GM19043 (cell line): ENCODE data around the gene AIFM1.

Experiments
- ATAC-seq: cut with Tn5 transposase; IDR thresholded peaks from one replicate; pipeline ENCODE4 v1.9.1; 2021; ENCODE audit warnings: low read depth; ENCODE audit not compliant: unreplicated experiment

AIFM1 gene

DNA sequence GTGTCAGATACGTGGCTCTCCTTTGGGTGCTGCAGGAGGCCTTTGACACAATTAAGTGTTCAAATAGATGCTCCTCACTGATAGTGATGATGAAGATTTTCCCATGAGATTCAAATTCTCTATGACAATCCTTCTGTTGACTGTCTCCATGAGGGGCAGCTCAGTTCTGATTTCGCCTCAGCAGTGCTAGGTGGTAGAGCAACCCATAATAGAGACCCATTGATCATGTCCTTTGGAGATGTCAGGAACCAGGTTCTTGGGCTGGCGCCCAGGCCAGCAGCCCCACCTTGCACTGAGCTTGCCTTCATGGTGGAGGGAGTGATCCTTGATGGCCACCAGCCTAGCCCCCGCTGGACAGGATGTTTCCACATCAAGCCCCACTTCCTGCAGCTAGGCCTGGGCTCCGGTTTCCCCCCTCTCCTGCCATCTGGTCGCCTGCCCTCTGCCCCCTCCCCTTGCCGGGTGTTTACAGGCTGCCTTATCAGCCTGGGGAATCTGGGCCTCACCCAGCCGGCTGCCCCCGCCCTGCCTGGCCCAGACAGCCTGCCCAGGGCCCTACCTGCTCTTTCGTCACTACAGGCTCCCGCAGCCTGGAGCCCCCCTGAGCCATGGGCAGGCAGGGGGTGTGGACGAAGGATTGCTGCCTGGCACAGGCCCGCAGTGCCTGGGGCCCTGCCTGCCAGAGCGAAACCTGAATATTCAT, 68.0 kb downstream of the AIFM1 start:
- no peak for ATAC-seq

DNA sequence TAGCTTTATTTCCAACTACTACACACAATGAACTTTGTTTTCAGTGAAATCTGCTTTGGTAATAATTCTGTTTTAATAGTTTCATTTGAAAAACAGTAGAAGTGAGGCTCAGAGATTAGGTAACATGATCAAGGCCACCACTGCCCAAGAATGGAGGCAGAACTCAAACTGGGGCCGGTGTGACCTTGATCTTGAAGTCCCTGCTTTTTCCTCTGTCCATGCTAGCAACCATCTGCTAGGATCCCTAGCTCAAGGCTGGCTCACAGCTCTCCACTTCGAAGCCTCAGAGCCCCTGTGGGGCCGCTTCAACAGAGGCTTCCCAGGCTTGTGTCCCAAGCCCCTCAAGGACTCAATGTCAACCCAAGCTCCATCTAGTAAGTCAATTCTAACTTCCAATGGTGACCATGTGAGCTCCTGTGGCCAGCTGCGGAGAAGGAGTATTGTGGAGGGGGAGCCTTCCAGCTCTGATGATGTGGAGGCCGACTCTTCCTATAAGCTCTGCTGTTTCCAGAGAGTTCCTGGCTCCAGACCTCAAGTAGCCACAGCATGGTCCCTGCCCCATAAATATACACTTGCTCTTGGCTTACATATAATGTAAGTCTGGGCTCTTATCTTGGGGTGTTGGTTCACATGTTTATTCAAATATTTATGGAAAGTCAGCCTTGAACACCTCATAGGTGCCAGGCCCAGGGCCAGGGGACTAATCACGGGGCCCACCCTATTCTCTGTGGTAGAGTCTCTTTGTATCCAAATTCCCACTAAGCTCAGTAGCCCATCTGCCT, 70.2 kb downstream of the AIFM1 start:
- ATAC-seq, result no peak

DNA sequence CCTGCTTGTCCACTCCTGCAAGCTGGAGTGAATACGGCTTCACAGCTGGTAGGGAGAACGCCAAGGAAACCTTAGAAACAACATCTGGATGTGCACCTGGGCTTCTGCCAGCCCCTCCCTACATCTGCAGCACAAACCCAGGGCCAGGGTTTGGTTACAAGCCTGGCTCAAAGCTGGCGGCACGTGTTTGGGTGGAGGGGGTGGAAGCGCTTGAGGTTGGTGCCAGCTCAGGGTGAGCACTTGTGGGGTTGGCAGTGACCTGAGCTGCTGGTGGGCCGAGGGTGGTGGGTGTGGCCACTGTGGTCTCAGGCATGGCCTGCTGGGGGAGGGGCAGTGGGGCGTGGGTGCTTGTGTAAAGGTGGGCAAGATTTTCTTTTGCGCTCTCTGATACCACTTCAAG, 70.9 kb downstream of the AIFM1 start:
- ATAC-seq, result no peak

DNA sequence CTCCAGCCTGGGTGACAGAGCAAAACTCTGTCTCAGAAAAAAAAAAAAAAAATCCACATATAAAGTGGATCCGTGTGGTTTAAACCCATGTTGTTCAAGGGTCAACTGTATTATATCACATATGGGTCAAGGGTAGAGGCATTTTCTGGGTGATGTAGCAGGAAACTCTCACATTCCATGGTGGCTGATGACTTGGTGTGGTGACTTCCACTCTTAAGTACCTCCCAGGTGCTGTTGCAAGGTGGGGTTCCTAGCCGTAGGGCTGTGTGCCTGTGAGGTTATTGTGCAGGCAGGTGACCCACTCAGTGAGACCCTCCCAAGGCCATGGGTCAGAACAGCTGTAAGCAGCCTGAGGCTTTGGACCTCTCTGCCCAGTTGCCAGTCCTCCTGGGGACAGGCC, 72.4 kb downstream of the AIFM1 start:
- ATAC-seq, result no peak

DNA sequence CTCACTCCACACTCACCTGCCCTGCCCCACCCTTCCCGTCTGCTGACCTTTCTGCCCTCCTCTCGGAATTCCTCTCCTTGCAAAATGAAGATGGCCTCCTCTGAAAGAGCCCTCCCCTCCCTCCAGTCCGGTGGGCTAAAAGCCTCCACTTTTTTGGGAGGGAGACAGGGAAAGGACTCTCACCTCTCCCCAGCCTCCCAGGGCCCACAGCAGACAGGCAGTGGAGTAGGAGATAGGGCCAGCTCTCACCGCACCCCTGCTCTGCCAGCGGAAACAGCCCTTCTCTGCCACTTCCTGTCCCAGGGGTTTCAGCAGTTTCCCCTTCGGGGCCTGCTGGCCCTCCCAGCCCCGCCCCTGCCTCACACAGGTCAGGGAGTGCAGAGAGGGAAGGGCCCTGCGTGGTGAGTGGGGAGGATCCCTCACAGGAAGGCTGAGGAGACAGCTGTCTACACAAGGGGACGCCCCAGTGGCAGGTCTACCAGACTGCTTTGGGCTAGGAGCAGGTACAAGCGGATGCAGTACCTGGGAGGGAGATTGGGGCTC, 73.6 kb downstream of the AIFM1 start:
- ATAC-seq, result peak; percentile 99

DNA sequence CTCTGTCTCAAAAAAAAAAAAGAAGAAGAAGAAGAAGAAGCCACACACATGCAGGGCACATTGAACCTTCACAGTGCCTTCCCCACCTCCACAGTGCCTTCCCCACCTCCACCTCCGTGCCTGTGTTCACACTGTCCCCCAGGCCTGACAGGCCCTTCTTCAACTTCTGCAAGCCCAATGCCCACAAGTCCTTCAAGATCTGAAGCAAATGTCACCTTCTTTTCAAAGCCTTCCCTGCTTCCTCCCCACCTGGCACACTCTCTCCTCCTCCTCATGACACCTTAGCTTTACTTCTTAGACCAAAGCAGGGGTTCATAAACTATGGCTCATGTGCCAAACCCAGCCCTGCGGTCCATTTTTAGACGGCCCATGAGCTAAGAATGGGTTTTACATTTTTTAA, 75.3 kb downstream of the AIFM1 start:
- no peak for ATAC-seq

DNA sequence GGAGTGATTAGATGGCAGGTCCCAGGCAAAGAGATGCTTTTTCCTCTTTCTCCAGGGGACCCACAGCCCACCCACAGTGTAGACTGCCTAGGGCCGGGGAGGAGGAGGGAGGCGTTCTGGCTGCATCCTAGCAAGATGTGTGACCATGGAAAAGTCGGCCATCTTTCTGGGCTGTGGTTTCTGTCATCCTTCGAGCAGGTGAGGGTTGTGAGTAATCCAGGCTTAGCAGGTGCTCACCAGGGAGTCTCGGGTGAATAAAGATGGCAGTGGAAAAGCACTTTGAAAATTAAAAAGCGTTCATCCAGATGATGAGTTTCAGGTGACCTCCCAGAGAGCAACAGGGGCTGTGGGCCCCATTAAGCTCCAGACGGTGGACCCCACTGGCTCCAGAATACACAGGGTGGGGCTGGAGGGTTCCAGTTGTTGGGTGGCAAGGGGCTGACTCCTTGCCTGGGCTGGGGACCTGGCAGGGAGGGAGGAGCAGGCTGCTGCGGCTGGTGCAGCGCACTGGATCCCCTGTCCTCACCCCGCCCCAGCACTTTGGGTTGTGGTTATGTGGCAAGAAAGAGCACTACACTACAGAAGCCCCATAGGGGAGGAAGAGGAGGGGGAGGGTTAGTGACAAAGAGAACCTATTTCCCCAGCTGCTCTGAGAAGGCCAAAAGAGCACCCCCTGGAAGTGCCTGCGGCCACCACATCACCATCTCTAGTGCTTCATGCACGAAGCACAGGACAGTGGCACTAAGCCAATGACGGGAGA, 79.0 kb downstream of the AIFM1 start:
- ATAC-seq, result peak; percentile 30

DNA sequence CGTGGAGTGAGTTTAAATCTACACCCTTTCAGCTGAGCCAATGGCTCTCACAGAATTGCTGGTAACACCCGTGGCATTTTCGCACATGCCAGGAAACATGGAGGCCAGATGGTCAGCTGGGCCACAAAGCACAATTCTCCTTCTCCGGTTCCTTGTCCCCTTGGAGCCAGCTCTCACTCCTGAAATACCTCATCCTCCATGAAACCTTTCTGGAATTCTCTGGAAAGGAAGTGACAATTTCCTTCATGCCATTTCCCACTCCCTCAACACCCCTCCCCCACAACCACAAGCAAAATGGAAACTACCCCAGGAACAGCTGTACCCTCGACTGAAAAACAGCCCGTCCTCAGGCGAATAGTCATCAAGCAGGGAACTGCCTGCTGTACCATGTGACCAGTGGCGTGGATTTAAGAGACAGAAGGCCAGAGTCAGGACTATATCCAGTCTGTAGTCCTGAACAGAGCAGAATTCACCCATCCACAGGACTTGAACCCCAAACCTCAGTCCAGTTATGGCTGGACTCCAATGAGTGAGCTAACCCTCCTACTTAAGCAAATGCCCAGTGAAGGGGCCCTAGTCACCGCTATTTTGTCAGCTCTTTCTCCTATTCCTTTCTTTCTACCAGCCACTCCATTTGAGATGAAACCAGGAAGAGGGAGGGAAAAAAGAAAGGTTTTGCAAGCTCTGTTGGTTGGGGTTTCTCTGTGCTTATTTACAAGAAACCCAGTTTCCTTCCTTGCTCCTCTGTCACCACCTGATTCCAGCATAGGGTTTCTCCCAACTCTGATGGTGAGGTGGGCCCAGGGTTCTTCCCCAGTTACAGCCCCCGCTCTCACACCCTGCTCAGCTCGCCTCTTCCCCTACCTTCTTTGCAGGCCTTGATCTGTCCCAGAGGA, 79.8 kb downstream of the AIFM1 start:
- ATAC-seq, result no peak

DNA sequence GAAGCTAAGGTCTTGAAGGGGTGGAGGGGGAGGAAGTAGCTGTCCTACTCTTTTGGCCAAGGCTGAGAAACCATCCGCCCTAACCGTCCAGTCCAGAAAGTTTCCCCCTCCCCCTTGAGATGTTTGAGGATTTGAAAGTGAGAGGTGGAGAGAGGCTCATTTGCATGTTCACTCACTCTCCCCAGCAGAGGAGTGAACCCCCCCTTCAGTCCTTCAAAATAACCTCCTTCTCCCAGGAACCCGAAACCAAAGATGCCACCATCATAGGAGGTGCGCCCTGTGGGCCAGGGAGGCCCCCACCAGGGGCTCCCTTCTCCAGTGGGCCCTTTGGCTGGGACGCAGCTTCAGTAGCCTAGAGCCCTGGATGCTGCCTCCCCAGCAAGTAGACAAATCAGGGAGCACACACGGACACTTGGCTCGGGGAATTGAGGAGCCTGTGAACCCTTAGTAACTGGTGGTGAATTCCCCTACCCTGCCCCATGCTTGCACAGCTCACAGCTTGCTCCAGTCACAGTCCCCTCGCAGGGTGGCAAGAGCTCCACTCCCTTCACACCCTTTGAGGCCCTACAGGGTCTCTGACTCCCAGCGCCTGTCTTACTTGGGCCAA, 80.9 kb downstream of the AIFM1 start:
- peak; percentile 37 for ATAC-seq

DNA sequence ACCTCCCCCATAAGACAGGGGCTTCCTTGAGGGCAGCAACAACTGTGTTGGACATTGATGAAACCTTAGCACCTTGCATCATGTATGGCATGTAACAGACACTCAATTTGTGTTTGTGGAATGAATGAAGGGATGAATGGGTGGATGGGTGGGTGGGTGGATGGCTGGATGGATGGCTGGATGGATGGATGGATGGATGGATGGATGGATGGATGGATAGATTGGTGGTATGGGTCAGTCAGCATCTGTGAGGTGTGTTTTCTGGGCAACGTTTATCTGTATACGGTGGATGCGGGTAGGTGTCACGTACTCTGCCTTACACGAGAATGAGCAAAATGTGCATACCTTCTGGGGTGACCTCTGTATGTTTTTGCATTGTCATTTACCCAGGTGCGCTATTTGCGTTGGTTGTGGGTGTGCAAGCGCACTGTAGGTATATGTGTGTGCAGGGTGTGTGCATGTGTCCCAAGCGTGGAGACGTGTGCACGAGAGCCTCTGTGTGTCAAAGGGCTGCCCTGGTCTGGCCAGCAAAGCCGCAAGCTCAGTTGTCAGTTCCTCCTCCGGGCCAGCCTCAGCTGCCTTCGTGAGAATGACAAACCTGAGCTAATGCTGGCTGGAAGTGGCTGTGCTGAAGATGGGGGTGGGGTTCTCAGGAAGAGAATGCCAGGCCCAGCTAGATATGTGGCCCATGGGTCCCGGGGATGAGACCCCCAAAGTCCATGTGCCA, 81.8 kb downstream of the AIFM1 start:
- peak; percentile 27 for ATAC-seq

DNA sequence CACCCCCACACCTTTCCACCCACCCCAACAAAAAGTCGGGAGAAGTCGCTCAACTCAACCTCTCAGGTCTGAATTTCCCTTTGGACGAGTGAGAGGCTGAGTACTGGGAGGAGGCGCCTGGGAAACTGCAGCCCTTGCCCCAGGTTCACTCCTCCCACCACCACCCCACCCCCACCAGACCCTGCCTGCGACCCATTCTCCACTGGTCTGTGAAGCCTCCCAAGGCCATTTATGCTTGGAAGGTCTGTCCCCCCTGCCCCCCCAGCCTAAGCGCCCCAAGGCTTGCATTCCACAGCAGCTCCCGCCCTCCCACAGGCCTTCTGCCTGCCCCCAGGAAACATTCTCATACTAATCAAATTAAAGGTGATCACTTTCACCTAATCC, 82.5 kb downstream of the AIFM1 start:
- no peak for ATAC-seq

DNA sequence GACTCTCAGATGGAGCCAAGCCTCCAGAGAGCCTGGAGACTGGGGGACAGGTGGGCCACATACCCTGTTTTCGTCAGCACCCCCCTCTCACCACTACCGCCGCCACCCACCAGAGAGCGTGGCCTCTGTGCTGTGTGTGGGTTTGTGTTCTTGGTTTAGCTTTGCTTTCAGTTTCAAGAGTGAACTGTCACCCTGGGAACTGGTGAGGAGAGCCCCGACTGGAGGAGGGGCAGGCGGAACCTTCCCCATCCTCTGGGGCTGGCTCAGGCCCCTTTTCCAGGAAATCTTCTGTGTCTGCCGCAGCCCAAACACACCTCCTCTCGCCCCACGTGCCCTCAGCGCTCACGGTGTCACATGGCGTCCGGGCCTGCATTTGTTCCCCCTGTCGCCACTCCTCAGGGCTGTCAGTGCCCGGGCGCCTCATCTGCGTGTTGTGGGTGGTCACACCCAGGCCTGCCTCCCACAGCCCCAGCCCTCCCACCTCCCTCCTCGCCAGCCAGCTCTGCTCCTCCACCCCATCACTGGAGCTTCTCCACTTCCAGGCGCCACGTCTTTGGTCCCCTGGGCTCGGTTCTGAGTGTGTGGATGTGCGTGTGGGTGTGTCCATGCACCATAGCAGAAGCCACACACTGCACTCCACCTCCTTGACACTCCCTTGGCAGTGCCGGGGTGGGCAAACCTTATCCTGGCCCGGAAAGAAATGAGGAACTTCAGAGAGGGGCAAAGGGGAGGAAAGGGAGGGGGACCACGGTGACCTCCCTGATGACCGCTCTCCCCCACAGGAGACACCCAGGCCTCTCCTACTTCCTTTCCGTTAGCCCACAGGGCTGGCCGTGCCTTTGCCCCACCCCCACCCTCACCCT, 83.2 kb downstream of the AIFM1 start:
- ATAC-seq, result peak; percentile 42

DNA sequence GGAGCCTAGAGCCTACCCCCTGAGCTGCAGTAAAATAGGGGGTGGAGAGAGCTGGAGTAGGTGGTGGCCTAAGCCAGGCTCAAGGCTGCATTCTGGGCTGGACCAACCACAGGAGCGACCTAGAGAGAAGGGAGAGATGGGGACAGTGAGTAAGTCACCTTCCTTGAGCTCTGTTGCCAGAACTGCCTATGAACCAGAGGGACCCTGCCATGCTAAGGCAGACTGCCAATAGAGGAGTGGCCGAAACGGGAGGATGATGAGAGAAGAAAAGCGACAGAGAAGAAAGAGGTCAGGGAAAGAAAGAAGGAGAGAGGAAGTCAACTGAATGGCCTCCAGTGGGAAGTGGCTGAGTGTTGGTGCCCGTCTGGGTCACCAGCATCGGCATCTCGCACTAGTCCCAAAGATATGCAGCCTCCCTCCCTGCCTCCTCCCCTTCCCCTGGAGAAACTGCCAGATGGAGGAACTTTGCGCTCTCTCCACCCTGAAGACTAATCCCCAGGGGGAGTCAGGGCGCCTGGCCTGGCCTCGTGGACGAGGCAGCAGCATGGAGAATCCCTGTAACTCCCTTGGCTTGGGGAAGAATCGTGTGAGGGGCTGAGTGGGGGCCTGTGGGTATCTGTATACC, 84.1 kb downstream of the AIFM1 start:
- ATAC-seq, result no peak

DNA sequence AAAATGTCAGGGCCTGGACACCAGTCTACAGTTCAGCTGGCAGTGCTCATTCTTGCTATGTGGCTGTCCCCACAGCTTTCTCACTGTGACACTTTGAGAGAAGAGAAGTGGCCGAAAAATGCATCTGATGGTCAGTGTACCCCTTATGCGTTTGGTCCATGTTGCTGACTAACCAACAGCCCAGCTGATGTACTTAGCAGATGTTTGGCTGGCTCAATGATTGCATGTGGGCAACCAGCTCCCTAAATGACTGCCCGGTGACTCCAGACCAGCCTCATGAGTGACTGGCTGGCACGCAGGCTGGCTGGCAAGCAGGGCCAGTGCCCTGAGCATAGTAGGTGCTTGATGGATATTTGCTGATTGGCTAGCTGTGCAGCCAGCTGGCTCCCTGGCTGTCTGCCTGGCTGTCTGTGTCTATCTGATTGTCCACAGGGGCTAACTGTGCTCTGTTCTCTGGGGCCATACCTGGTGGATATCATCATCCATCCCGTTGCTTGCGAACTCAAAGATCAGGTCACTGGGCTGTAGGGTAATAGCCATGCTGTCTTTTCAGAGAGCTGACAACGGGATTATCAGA, 84.8 kb downstream of the AIFM1 start:
- no peak for ATAC-seq

DNA sequence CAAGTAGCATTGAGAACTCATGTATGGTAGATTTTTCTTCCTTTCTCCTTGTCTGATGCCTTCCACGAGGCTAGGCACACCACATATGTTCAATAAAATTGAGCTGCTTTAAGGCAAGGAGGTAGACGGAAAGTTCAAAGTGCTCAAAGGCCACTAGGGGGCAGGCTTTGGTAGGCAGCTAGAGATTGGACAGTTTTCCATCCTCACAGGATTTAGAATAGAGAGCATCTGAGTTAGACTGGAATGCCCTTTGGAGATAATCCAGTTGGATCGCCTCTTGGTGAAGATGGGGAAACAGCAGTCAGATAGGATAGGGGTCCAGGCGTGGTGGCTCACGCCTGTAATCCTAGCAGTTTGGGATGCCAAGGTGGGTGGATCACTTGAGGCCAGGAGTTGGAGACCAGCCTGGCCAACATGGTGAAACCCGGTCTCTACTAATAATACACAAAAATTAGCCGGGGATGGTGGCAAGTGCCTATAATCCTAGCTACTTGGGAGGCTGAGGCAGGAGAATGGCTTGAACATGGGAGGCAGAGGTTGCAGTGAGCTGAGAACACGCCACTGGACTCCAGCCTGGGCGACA, 85.7 kb downstream of the AIFM1 start:
- no peak for ATAC-seq
